ENCODE data around the gene GABRB1. TPM values are rescaled to one million over a fixed set of nuclear protein-coding genes. Genes with fewer than 3 reads are reported as not detected.

GABRB1 gene
- total RNA-seq, 1 experiment from 2014 or later = not detected

DNA sequence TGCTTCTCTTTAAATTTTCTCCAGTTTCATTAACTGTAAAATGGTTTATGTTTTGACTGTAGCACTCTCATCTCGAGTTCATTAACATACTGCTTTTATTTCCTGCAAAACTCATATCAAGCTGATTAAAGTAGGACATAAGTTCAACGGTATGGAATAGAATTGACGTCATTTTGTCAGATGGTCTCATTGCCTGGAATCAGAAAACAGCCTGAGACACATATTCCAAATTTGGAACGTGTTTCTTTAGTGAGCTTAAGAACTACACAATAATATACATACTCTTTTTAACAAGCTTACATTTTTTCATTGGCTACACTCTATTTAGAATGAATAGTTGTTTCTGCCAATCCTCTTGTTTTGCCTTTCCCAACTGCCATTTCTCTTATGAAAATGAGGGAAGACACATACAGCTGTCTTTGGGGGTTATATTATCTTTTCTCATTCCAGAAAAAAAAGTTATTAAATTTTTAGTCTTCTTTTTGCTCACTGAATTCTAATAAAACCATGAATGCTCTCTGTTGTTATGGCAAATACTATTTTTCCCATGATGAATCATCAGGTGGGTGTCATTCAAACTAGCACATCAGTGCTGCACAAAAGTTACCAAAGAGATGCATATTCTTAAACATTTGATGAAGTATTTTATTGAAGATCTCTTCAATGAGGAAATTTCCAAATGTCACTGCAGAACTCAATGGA is 162.8 kb downstream of the GABRB1 start:
- no peak for DNase-seq

DNA sequence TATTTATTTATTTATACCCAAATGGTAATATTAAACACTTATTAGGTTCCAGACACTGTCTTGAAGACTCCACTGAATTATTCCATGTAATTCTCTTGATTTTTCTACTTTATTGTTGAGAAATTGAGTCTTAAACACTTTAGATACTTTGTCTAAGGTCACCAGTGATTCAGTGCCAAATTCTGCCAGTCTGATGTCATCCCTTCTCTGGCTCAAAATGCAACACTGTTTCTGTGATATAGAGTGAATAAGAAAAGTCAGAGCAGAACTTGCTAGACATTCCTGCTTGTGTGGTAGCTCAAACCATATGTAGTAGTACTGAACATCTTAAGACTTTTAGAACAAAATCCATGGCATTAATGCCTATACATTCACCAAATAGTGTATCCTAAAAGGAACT is 164.3 kb downstream of the GABRB1 start:
- no peak for DNase-seq
- H3K4me1 ChIP-seq = no peaks in the 10 kb centered on the region
- no peaks in the 10 kb centered on the region for H3K36me3 ChIP-seq
- no peak overlapping the region for H3K4me3 ChIP-seq
- no peak overlapping the region for H3K27ac ChIP-seq
- no peaks in the 10 kb centered on the region for H3K9me3 ChIP-seq (replicated peaks)
- no peaks in the 10 kb centered on the region; the same call in 1 of the 2 replicates for H3K27me3 ChIP-seq

More for the DNA sequence above, 162.8 kb downstream of the GABRB1 start:
- H3K36me3 ChIP-seq = no peaks in the 10 kb centered on the region
- H3K27me3 ChIP-seq = no peaks in the 10 kb centered on the region; the same call in 1 of the 2 replicates
- H3K9me3 ChIP-seq (replicated peaks) = no peaks in the 10 kb centered on the region
- H3K4me1 ChIP-seq = no peaks in the 10 kb centered on the region
- no peak overlapping the region for H3K27ac ChIP-seq
- no peak overlapping the region for H3K4me3 ChIP-seq

- Histone ChIP-seq H3K27ac (no peak overlapping the region), H3K4me1 (no peaks in the 10 kb centered on the region), H3K27me3 (no peaks in the 10 kb centered on the region; the same call in 1 of the 2 replicates), H3K4me3 (no peak overlapping the region), H3K9me3 (replicated peaks) (no peaks in the 10 kb centered on the region), H3K36me3 (no peaks in the 10 kb centered on the region)
- DNase-seq = no peak
These were observed 167.4 kb downstream of the GABRB1 start for GRCh38 chr4:47198791-47199190.

DNA sequence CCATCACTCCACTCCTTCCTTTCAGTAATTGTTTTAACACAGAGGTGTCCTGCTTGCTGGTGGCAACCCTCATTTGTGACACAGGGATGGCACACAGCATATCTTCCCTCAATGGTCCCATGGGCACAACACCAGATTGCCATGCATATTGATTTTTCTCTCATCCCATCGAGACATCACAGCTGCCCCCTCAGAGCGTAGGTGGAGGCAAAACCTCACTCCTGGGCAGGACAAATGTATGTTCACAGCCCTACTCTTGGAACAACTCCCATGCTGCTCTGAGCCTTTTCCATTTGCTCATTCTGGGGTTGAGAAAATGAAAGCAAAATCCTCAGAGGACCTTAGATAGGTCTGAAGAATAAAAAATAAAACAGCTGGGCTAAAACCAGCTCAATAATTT is 172.2 kb downstream of the GABRB1 start:
- no peaks in the 10 kb centered on the region; the same call in 1 of the 2 replicates for H3K27me3 ChIP-seq
- H3K36me3 ChIP-seq = no peaks in the 10 kb centered on the region
- H3K4me3 ChIP-seq = no peak overlapping the region
- DNase-seq = no peak
- no peaks in the 10 kb centered on the region for H3K4me1 ChIP-seq
- no peak overlapping the region for H3K27ac ChIP-seq
- H3K9me3 ChIP-seq (replicated peaks) = no peaks in the 10 kb centered on the region

DNA sequence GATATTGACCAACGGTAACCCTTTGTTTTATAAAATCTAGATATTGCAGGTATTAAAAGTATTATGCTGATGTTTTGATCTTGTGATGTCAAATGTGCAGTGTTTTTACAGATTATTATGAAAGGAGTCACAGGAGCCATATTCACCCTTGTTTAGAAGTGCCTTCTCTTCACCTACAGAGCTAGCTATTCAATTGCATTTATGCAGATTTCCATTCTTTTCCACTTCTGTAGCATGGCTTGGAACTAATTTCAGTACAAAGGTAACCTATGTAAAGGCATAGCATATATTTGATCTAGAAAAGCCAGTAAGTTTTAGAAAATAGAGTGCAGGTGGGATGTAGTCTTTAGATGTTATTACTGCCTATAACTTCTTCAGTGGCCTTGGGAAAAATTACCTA is 176.2 kb downstream of the GABRB1 start:
- no peak for DNase-seq
- no peak overlapping the region for H3K4me3 ChIP-seq
- no peaks in the 10 kb centered on the region; the same call in 1 of the 2 replicates for H3K27me3 ChIP-seq
- H3K27ac ChIP-seq = no peak overlapping the region
- no peaks in the 10 kb centered on the region for H3K4me1 ChIP-seq
- H3K36me3 ChIP-seq = no peaks in the 10 kb centered on the region
- H3K9me3 ChIP-seq (replicated peaks) = no peaks in the 10 kb centered on the region

- no peaks in the 10 kb centered on the region for H3K4me1 ChIP-seq
- DNase-seq = no peak
- H3K36me3 ChIP-seq = no peaks in the 10 kb centered on the region
- H3K27me3 ChIP-seq = no peaks in the 10 kb centered on the region
- H3K9me3 ChIP-seq (replicated peaks) = no peaks in the 10 kb centered on the region
- no peak overlapping the region for H3K4me3 ChIP-seq
- no peak overlapping the region for H3K27ac ChIP-seq
These were observed 178.5 kb downstream of the GABRB1 start for GRCh38 chr4:47209833-47210232.

DNA sequence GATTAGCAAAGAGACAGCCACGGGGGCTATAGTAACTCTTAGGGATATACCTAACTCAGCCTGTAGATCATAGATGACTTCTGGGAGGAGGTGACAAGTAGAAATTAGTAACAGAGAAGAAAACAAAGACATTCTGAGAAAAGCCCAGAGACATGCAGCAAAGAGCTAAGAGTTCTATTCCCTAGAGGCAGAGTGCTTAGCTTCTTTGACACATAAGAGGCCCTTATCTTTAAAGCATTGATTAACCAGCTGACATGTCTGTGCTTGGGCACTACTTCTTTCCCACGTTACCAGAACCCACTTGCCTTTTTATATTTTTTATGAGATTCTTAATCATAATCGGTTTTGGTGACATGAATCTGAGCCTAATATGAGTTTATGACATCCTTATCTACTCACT is 179.5 kb downstream of the GABRB1 start:
- Histone ChIP-seq H3K4me1 (no peaks in the 10 kb centered on the region), H3K27me3 (no peaks in the 10 kb centered on the region), H3K9me3 (replicated peaks) (no peaks in the 10 kb centered on the region), H3K27ac (no peak overlapping the region), H3K36me3 (no peaks in the 10 kb centered on the region), H3K4me3 (no peak overlapping the region)
- DNase-seq = no peak

GRCh38 chr4:47213106-47213505 is 181.7 kb downstream of the GABRB1 start:
- Histone ChIP-seq H3K9me3 (replicated peaks) (no peaks in the 10 kb centered on the region), H3K36me3 (no peaks in the 10 kb centered on the region), H3K4me3 (no peak overlapping the region), H3K27ac (no peak overlapping the region), H3K27me3 (no peaks in the 10 kb centered on the region), H3K4me1 (no peaks in the 10 kb centered on the region)
- DNase-seq = no peak

DNA sequence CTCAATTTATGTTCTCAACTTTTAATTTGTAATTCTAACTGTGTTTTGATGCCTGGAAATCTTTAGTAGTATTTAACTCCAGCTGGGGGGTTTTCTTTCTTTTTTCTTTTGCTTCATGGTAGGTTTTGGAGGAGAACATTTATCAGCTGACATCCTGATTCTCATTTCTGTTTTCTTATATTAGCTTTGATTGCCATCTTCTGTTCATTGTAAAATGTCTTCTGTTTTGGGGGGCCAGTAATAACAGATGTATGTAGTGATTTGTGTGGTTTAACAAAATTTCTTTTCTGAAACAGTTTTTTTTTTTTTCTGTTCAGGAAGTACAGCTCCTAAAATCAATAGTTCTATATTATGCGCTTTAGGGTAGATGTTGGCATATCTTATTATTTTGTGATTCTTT is 182.2 kb downstream of the GABRB1 start:
- H3K36me3 ChIP-seq = no peaks in the 10 kb centered on the region
- H3K27ac ChIP-seq = no peak overlapping the region
- H3K4me3 ChIP-seq = no peak overlapping the region
- DNase-seq = no peak
- H3K27me3 ChIP-seq = no peaks in the 10 kb centered on the region
- H3K4me1 ChIP-seq = no peaks in the 10 kb centered on the region
- H3K9me3 ChIP-seq (replicated peaks) = no peaks in the 10 kb centered on the region

- no peaks in the 10 kb centered on the region for H3K27me3 ChIP-seq
- no peaks in the 10 kb centered on the region for H3K36me3 ChIP-seq
- H3K4me3 ChIP-seq = no peak overlapping the region
- H3K27ac ChIP-seq = no peak overlapping the region
- no peaks in the 10 kb centered on the region for H3K4me1 ChIP-seq
- no peaks in the 10 kb centered on the region for H3K9me3 ChIP-seq (replicated peaks)
- DNase-seq = peak in 1 of 2 experiments; percentile 6
These were observed 182.6 kb downstream of the GABRB1 start for GRCh38 chr4:47213971-47214370.

- Histone ChIP-seq H3K4me1 (no peaks in the 10 kb centered on the region), H3K27me3 (peaks cover 5% of the 10 kb centered on the region; the same call in 1 of the 2 replicates), H3K36me3 (no peaks in the 10 kb centered on the region), H3K4me3 (no peak overlapping the region), H3K27ac (no peak overlapping the region), H3K9me3 (replicated peaks) (no peaks in the 10 kb centered on the region)
- DNase-seq = no peak
These were observed 184.4 kb downstream of the GABRB1 start for GRCh38 chr4:47215759-47216158.

GRCh38 chr4:47217291-47217690 is 185.9 kb downstream of the GABRB1 start:
- H3K27ac ChIP-seq = no peak overlapping the region
- H3K9me3 ChIP-seq (replicated peaks) = no peaks in the 10 kb centered on the region
- no peaks in the 10 kb centered on the region for H3K4me1 ChIP-seq
- H3K27me3 ChIP-seq = peaks cover 5% of the 10 kb centered on the region; the same call in 1 of the 2 replicates
- no peak overlapping the region for H3K4me3 ChIP-seq
- DNase-seq = no peak
- no peaks in the 10 kb centered on the region for H3K36me3 ChIP-seq

GRCh38 chr4:47217884-47218283 is 186.5 kb downstream of the GABRB1 start:
- H3K4me1 ChIP-seq = no peaks in the 10 kb centered on the region
- no peaks in the 10 kb centered on the region for H3K36me3 ChIP-seq
- H3K27me3 ChIP-seq = peaks cover 5% of the 10 kb centered on the region; the same call in 1 of the 2 replicates

GRCh38 chr4:47218631-47219030 is 187.3 kb downstream of the GABRB1 start:
- Histone ChIP-seq H3K27ac (no peak overlapping the region), H3K9me3 (replicated peaks) (no peaks in the 10 kb centered on the region), H3K4me1 (no peaks in the 10 kb centered on the region), H3K36me3 (no peaks in the 10 kb centered on the region), H3K4me3 (no peak overlapping the region), H3K27me3 (peaks cover 5% of the 10 kb centered on the region; the same call in 1 of the 2 replicates)
- no peak for DNase-seq

More at GRCh38 chr4:47217884-47218283, 186.5 kb downstream of the GABRB1 start:
- Histone ChIP-seq H3K4me3 (no peak overlapping the region), H3K9me3 (replicated peaks) (no peaks in the 10 kb centered on the region), H3K27ac (no peak overlapping the region)
- DNase-seq = no peak

DNA sequence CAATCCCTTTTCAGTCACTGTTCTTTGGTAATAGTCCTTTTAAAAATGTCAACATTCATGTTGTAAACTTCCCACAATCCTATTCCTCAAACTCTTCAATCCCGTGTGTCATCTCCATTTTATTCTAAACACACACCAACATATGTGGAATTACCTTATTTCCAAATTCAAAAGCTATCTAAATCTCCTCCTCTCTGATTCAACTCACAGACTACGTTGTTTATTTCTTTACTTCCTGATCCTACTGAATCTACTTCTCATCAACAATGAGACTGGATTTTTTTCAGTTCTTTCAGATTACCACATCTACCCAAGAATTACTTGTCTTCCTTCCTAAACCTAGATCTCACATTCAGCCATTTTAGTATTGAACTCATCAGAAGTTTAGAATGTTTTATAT is 188.2 kb downstream of the GABRB1 start:
- no peak overlapping the region for H3K27ac ChIP-seq
- peaks cover 5% of the 10 kb centered on the region; the same call in 1 of the 2 replicates for H3K27me3 ChIP-seq
- H3K4me1 ChIP-seq = no peaks in the 10 kb centered on the region
- no peak for DNase-seq
- no peaks in the 10 kb centered on the region for H3K36me3 ChIP-seq
- no peaks in the 10 kb centered on the region for H3K9me3 ChIP-seq (replicated peaks)
- H3K4me3 ChIP-seq = no peak overlapping the region

GRCh38 chr4:47221721-47222120 is 190.4 kb downstream of the GABRB1 start:
- no peak for DNase-seq
- H3K4me1 ChIP-seq = no peaks in the 10 kb centered on the region
- no peaks in the 10 kb centered on the region for H3K36me3 ChIP-seq
- peaks cover 5% of the 10 kb centered on the region; the same call in 1 of the 2 replicates for H3K27me3 ChIP-seq
- H3K27ac ChIP-seq = no peak overlapping the region
- no peaks in the 10 kb centered on the region for H3K9me3 ChIP-seq (replicated peaks)
- no peak overlapping the region for H3K4me3 ChIP-seq
